ENCODE results near the gene SUGCT.

Gene SUGCT

GRCh38 chr7:40509287-40509996 lies 374.6 kb downstream of the SUGCT start:
- TF ChIP-seq YY1 (IDR thresholded peaks at IDR 0.05; ENCODE audit: low read depth) (no peak), CREB1 (IDR thresholded peaks at IDR 0.05; ENCODE audit: low read depth) (no peak), NFIC (IDR thresholded peaks at IDR 0.05) (no peak), USF1 (IDR thresholded peaks at IDR 0.05) (no peak), REST (IDR thresholded peaks at IDR 0.05; ENCODE audit: low read depth) (no peak), EP300 (IDR thresholded peaks at IDR 0.05; ENCODE audit: borderline replicate concordance) (no peak), RAD21 (IDR thresholded peaks at IDR 0.05; ENCODE audit: low read depth) (no peak), CEBPB (IDR thresholded peaks at IDR 0.05) (no peak), TEAD4 (IDR thresholded peaks at IDR 0.05) (no peak), TCF12 (IDR thresholded peaks at IDR 0.05; ENCODE audit: low read depth) (no peak), EGR1 (IDR thresholded peaks at IDR 0.05) (no peak), TAF1 (IDR thresholded peaks at IDR 0.05; ENCODE audit: low read depth) (no peak), MAX (IDR thresholded peaks at IDR 0.05) (no peak)

- no peak for TF ChIP-seq REST (IDR thresholded peaks at IDR 0.05; ENCODE audit: low read depth)
- TF ChIP-seq RAD21 (IDR thresholded peaks at IDR 0.05; ENCODE audit: low read depth): no peak
- no peak for TF ChIP-seq USF1 (IDR thresholded peaks at IDR 0.05)
- TF ChIP-seq EGR1 (IDR thresholded peaks at IDR 0.05): no peak
- TF ChIP-seq YY1 (IDR thresholded peaks at IDR 0.05; ENCODE audit: low read depth): no peak
- no peak for TF ChIP-seq NFIC (IDR thresholded peaks at IDR 0.05)
- no peak for TF ChIP-seq CREB1 (IDR thresholded peaks at IDR 0.05; ENCODE audit: low read depth)
- no peak for TF ChIP-seq FOXM1 (IDR thresholded peaks at IDR 0.05; ENCODE audit: borderline replicate concordance, low read depth)
- TF ChIP-seq CEBPB (IDR thresholded peaks at IDR 0.05): no peak
- TF ChIP-seq ZBTB7A (IDR thresholded peaks at IDR 0.05; ENCODE audit: low read depth): no peak
- no peak for TF ChIP-seq MAX (IDR thresholded peaks at IDR 0.05)
These were observed 381.6 kb downstream of the SUGCT start for GRCh38 chr7:40516376-40516775.

GRCh38 chr7:40519009-40519408 lies 384.2 kb downstream of the SUGCT start:
- TF ChIP-seq CEBPB (IDR thresholded peaks at IDR 0.05): no peak

GRCh38 chr7:40520986-40521738 lies 386.4 kb downstream of the SUGCT start:
- TF ChIP-seq ZBTB7A (IDR thresholded peaks at IDR 0.05; ENCODE audit: low read depth): no peak
- no peak for TF ChIP-seq EGR1 (IDR thresholded peaks at IDR 0.05)
- no peak for TF ChIP-seq YY1 (IDR thresholded peaks at IDR 0.05; ENCODE audit: low read depth)
- TF ChIP-seq NFIC (IDR thresholded peaks at IDR 0.05): no peak
- TF ChIP-seq TAF1 (IDR thresholded peaks at IDR 0.05; ENCODE audit: low read depth): no peak
- TF ChIP-seq TCF12 (IDR thresholded peaks at IDR 0.05; ENCODE audit: low read depth): no peak
- no peak for TF ChIP-seq MAX (IDR thresholded peaks at IDR 0.05)
- no peak for TF ChIP-seq EP300 (IDR thresholded peaks at IDR 0.05; ENCODE audit: borderline replicate concordance)
- no peak for TF ChIP-seq RAD21 (IDR thresholded peaks at IDR 0.05; ENCODE audit: low read depth)
- no peak for TF ChIP-seq CREB1 (IDR thresholded peaks at IDR 0.05; ENCODE audit: low read depth)
- TF ChIP-seq TEAD4 (IDR thresholded peaks at IDR 0.05): no peak

- no peak for TF ChIP-seq MAX (IDR thresholded peaks at IDR 0.05)
These were observed 391.0 kb downstream of the SUGCT start for GRCh38 chr7:40525764-40526163.

Data from Ishikawa (cell line).